SK-MEL-5 (cell line): Measurements from ENCODE around the gene KLHL14. TPM values are rescaled to one million over a fixed set of nuclear protein-coding genes. Genes with fewer than 3 reads are reported as not detected.

Source experiments
- DNase-seq: peaks from one replicate; pipeline ENCODE4 v3.0.0-alpha.2; 2016; ENCODE audit warnings: low read depth, low spot score
- in situ Hi-C: cut with HindIII; loops from 2 replicates; pipeline ENCODE4 v1.10.0; 2016; ENCODE audit warnings: low sequenced_read_pairs, high pct_unique_total_duplicates, low pct_unique_long_range_greater_than_20kb
- total RNA-seq: library from RNA; depleted of rRNA; stranded (reverse); fragments of >200 nt; shearing (Covaris generic); gene quantifications from 2 replicates; pipeline ENCODE4 v1.2.3, GENCODE V29; 2014

The KLHL14 gene
- total RNA-seq, 1 experiment from 2014 or later = 0.13 TPM

DNA sequence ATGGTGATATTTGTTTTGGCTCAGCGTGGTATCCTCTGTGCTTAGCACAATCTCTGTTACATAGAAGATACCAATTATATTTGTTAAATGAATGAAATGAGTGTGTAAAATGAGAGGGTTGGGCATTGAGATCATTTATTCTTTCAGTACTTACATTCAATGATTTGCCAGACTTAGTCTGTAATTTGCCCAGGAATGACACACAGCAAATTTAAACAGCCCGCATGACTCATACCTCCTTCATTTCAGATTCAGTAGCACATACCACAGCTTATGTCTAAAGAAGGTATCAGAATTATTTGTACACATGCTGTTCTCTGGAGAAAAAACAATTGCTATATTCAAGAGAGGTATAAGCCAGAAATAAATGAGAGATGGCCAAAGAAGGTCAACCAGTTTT lies 37.0 kb downstream of the KLHL14 start:
- no peak for DNase-seq
- in situ Hi-C loops = no loop called here

DNA sequence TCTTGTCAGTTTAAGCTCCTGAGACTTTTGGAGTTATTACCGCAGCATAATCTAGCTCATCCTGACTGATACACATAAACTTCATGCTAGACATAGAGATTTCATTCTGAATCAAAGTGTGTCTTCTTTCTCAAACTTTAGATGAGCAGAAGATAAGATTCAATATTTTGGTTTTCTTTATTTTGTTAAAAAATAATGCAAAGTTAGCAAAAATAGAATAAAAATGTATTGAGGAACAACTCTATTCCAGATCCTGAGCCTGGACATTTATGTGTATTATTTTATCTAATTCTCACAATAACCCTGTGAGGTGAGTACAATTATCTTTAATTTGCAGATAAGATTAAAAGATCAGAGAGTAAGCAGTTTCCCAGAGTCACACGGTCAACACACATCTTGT lies 38.4 kb downstream of the KLHL14 start:
- in situ Hi-C loops = no loop called here
- DNase-seq = no peak

DNA sequence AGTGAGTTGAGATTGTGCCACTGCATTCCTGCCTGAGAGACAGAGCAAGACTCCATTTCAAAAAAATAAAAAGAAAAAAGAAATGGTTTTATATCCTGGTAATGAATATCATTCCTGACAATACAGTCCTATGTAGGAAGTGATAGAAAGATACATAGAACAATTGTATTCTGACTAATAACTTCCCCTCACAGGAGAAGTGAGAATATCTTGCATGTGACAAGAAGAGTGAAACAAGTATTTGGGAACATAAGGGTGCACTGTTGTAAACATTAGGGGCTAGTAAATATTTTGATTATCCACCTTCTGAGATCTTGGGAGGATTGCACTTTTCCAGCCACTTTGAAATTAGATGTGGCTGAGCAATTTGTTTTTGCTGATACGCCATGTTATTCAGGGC lies 40.7 kb downstream of the KLHL14 start:
- in situ Hi-C loops = no loop called here
- DNase-seq = no peak

DNA sequence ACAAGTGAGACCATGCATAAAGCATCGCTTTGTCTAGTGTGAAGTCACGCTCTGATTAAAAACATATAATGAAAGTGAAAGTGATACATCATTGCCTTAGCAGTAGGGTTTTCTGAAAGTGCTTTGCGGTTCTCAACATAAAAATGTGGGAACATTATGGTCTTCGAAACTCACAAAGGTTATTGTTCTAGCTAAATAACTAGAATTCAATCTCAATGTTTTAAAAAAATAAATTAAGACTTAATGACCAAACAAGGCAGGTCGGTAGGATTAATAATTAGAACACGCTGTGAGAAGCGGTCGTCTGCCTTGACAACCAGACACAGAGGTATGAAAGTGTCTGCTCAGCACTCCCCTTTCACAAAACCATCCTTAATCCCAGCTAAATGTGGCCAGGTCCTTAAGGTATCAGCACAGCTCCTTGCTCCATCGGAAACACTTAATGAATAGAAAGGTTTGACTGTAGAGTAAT lies 42.2 kb downstream of the KLHL14 start:
- DNase-seq = peak; percentile 35
- in situ Hi-C loops = no loop called here

DNA sequence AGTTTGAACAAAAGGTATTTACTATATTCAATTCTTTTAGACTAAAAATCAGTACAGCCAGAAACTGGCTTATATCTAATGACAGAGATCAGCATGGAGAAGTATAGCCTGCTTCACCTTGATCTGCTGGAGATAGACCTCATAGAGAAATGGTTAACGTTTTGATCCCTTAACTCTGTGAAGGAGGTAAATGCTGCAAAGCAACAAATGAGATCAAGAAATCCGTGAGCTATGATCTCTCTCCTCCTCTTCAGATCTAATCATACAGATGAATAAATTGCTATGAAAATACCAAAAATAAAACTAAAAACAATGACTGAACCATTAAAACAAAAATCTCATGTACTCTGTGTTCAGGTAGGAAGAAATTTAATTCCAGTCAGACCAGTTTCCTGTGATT lies 42.8 kb downstream of the KLHL14 start:
- in situ Hi-C loops = no loop called here

DNA sequence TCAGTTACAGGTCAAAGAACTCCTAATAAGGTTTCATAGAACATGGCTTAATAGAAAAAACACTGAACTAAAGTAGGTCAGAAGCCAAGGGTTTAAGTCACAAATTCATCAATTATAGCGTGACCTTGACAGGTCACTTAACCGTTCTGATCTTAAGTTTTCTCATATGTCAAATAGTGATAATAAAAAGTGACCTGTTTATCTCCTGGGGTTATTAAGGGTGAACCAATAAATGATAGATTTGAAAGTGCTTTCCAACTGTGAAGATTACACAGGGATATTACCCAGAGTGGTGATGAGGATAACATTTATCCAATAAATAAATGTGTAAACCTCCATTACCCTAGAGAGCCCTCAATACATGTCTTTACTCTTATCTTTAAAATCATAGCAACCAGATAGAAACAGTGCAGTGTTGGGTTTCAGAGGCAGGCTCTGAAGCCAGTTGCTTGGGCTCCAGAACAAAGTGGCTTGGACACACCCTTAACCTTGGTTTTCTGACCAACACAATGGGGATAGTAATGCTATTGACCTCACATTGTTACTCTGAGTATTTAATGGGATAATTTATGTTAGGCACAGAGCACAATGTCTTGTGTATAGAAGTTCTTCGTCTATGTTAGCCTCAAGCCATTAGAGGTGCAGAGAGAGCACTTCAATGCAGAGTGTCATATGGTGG lies 48.6 kb downstream of the KLHL14 start:
- no peak for DNase-seq
- in situ Hi-C loops = no loop called here

More for the DNA sequence above, 42.8 kb downstream of the KLHL14 start:
- DNase-seq = no peak

DNA sequence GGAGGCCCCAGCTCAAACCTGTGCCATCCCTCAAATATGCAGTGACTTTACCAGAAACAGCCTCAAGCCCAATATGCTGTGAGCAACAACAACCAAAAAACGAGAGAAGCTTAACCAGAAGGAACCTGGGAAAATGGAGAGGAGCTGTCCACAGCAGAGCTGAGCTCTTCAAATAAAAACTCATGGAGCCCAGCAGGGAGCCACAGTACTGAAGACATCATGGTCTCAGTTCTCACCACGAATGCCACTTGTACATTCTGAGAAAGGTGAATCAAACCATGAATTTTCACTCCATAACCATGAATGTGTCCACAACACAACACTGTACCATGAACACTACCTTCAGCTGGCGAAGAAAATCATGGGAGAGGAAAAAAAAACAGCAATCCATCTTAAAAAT lies 50.5 kb downstream of the KLHL14 start:
- DNase-seq = no peak
- in situ Hi-C loops = no loop called here

DNA sequence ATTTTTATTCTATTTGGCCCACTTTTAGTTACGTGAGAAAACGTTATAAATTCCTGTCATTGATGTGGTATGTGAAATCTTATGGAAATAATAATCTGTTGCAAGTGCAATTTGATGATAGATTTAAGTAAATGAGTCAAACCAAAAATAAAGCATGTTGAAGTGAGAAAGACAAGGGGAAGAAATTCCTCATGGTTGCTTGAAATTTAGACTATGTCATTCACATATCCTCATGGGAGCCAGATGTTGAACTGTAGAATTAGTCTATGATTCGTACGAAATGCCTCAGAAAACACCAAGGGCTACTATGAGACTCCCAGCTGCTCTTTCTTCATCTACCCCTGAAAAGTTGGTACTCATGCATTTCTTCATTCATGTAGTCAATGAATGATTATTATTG lies 55.7 kb downstream of the KLHL14 start:
- no peak for DNase-seq
- in situ Hi-C loops = no loop called here

DNA sequence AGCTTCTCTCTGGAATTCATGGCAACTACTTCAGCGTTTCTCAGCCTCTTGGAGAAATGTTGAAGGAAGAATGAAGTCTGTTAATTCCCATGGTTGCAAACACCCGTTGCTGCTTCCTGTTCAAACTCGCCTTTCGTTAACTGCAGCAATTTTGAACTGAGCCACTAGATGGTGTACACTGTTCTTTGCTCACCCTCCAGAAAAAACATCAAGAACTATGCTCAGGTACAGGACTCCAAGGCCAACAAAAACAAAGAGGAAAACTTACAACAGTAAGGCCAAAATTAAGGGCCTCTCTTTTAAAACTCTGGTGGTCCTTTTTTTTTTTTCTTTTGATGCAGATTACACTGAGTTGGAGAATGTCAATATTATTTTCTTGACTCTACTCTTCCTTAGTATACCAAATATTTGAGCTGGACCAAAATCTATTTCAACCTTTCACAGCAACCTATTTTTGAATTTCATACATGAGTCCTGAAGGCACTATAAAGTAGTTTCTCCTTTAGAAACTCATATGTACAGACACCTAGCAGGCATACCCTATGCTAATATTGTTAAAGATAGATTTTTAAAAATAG lies 58.2 kb downstream of the KLHL14 start:
- in situ Hi-C loops = no loop called here
- DNase-seq = peak; percentile 86

DNA sequence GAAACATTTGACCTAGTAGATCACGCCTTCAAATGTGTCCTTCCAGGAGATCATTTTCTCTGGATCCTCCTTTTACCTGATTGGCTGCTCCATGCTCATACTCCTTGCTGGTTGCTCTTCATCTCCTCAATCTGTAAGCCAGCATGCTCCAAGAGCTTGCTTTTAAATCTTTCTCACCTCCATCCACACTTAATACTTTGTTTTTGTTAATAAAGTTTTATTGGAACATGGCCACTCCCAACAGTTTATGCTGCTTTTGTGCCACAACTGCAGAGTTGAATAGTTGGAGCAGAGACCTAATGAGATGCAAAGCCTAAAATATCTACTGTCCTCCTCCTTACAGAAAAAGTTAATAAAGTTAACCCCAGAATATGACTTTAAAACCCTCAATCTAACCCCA lies 60.0 kb downstream of the KLHL14 start:
- in situ Hi-C loops = no loop called here
- no peak for DNase-seq

DNA sequence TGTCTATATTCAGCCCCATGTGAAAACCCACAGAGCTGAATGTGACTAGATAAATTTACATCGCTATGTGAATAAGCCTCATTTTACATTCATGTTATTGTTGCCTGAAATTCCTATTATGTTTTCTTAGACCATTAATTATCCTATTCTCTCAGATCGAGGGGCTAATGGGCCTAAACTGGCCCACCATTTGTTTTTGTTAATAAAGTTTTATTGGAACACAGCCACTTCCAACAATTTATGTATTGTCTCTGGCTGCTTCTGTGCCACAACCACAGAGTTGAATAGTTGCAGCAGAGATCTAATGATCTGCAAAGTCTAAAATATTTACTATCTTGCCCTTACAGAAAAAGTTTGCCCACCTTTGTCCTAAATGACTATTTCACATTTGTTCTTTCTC lies 61.0 kb downstream of the KLHL14 start:
- in situ Hi-C loops = no loop called here
- no peak for DNase-seq

DNA sequence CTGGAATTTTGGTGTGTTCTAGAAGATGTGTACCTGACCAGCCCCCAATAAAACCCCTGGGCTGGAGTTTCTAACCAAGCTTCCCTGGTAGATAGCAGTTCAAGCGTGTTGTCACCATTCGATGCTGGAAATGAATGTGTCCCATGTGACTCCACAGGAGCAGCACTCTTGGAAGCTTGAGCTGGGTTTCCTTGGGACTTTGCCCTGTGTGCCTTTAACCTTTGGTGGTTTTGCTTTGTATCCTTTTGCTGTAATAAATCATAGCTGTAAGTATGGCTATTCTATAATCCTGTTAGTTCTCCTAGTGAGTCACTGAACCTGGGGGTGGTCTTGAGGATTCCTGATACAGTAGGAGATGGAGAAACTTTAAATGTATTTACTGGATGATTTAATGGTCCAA lies 65.2 kb downstream of the KLHL14 start:
- no peak for DNase-seq
- in situ Hi-C loops = no loop called here

DNA sequence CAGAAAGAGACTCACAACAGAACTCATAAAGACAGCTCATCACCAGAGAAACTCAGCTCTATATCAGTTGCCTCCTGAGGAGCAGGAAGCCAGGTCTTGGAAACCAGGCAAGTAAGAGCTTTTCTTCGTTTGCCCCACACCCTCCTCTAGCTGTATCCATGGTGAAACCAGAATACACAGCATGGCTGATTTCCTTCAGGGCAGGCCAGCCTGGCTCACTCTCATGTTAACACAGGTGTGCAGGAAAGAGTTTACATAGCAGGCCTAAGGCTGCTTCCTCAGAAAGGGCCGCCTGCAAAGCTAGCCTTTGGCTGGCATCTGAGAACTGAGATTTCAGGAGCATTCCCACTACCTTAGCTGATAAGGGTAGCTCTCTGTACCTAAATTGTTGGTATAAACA lies 65.7 kb downstream of the KLHL14 start:
- in situ Hi-C loops = no loop called here
- no peak for DNase-seq

DNA sequence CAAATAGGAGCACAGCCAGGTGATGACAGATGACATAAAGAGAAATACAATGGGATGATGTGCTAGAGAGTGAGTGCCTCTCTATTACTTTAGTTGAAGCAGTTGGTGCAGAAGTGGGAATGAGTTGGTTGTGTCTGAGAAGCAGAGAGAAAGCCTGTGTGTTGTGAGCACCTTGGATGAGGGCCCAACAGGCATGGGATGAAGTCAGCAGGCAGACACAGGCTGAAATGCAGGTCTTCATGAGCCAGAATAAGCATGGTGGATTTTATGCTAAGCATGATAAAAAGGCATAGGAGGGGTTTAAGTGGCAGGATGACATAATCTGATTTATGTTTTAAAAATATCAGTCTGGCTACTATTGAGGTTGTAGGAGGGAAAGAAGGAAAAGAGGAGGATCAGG lies 71.5 kb downstream of the KLHL14 start:
- DNase-seq = no peak
- in situ Hi-C loops = no loop called here

DNA sequence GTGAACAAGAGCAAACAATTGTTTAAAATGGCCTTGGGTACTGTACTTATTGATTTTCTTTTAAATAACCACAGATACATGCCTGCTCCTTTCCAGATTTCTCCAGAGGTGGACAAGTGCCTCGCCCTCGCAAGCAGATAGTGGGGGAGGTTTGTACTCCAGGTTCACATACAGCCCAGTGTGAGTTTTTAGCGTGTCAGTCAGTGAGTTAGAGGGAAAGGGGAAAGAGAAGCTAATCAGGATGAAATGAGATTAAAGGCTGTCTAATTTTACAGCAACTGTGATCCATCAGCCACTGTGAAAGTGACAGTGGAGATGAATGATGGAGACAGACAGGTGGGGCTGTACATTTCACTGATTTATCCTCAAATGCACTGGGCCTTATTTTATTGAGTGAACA lies 74.7 kb downstream of the KLHL14 start:
- DNase-seq = no peak
- in situ Hi-C loops = no loop called here

DNA sequence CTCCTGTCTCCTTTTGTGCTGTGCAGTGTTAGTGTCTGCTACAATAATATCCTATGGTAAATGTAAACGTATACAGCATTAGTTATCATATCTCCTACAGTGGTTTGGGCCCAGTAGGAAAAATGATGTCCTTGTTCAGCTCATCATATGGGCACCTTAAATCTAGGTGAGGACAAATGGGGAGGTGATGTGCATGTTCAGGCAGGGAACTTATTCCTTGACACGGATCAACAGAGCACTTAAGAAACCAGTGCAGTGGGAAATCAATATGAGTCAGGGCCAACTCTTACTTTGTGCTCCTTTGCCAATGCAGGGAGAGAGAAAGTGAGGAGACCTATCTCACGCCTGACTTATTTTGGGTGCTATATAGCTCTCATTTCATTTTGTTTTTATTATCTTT lies 76.4 kb downstream of the KLHL14 start:
- no peak for DNase-seq
- in situ Hi-C loops = no loop called here

DNA sequence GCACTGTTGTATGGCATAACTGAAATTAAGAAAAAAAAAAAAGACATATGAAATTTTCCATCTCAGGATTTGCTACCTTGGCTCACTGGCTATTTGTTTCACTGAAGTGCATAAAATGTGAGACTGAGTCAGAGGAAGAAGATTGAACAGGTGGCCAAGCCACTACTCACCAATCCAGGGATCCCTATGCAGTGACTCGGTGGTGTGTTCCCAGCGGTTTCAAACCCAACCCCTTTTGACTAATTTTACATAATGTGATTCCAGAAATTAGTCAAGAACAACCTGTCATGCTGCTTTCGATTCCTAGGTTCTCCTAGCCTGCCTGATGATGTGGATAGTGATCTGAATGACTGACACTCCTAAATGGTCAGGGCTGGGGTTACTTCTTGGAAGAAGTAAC lies 77.3 kb downstream of the KLHL14 start:
- no peak for DNase-seq
- in situ Hi-C loops = no loop called here

DNA sequence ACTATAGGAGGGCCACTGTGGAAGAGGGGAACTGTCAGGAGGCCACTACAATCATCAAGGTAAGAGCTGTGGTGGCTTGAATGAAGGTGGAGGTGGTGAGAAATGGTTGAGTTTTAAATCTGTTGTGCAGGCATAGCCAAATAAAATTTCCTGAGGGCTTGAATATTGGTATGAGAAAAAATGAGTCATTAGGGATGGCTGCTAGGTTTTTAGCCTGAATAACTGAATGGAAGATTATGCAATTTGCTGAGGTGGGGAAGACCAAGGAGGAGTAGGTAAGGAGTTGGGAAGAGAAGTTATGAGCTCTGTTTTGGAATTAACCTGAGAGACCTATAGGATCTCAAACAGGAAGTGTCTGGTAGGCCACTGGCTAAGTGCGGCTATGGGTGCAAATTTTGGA lies 84.0 kb downstream of the KLHL14 start:
- DNase-seq = no peak
- in situ Hi-C loops = no loop called here

DNA sequence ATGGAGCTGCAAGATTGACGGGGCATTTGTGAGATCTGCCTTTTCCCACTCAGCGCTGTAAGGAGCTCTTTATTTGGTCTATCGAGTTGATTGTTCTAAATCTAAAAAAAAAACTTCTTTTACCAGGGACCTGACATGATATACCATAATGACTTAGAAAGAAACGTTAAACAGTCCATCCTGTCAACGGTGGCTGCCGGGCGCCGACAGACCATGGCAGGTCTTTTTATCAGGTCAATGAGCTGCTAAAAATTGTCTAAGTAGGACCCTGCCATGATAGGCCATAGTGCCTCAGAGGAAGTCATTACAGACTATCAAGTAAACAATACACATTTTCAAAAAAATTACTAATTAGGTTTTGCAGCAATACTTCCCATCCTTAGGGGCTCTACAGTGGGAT lies 87.9 kb downstream of the KLHL14 start:
- no peak for DNase-seq
- in situ Hi-C loops = no loop called here

DNA sequence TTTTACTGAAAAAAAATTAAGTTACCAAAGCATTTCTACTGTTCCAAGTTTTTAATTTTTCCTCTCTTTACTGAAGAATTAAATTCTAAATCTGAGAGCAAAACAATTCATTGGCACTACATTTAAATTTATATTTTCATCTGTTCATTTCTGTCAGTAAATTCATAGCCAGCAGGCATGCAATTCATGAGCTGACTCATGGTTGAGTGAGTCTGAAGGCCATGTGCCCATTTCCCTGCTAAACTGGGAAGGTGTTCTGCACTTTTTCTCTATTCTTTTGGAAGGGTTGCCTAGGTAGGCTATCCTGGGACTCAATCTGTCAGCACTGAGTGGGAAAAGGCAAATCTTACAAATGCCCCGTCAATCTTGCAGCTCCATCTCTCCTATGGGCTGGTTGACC lies 88.7 kb downstream of the KLHL14 start:
- DNase-seq = no peak
- in situ Hi-C loops = no loop called here
